K562 (cell line): Measurements from ENCODE around the gene TLE4. TPM values are rescaled to one million over a fixed set of nuclear protein-coding genes. Genes with fewer than 3 reads are reported as not detected.

Experiments used
- ATAC-seq: fragments of 200-7000 bp; cut with Tn5 transposase; 3 replicates; pipeline ENCODE4 v1.9.1; 2020; ENCODE audit warnings: moderate library complexity
- BruUV-seq: library from RNA; stranded (reverse); fragments of 400-500 nt; replicated peaks from 2 replicates; lab custom pipeline; 2021; lab: Mats Ljungman, UMichigan
- CTCF ChIA-PET: fragments of 300-600 bp; formaldehyde crosslinking; extraction: SDS; loops from one replicate; lab custom pipeline; 2021; ENCODE audit warnings: low intra/inter-chr PET ratio; lab: Yijun Ruan, JAX
- POLR2A ChIA-PET: fragments of 300-600, 350-650 bp; sonication (Branson Sonifier 250); formaldehyde crosslinking; extraction: SDS; loops from one replicate; lab custom pipeline; 2021; ENCODE audit warnings: antibody characterized with exemption, inconsistent platforms; lab: Yijun Ruan, JAX
- DNase-seq, 4 experiments: peaks; one replicate each; pipeline versions ENCODE4 v3.0.0 to v3.0.0-alpha.2; 2011 to 2018; ENCODE audit warnings: low spot score in 3 of 4, mixed read lengths in 3 of 4; ENCODE audit errors: extremely low read depth in 1 of 4
- FAIRE-seq: peaks from 2 replicates; lab custom pipeline; 2011; peaks lifted over from hg19 to GRCh38; lab: Jason Lieb, UNC
- H2AFZ ChIP-seq: 2 replicates; pipeline ENCODE4 v1.6.0; 2011; ENCODE audit warnings: low read depth, low read length, control low read depth, inconsistent platforms
- H3K27ac ChIP-seq: fragments of 200-600 bp; 3 replicates; pipeline ENCODE4 v1.8.0; 2011; ENCODE audit warnings: low read depth, mild to moderate bottlenecking, control low read depth, inconsistent platforms, low read length, moderate library complexity, mixed read lengths; ENCODE audit errors: extremely low read depth
- H3K27me3 ChIP-seq, 2 experiments: fragments of 300-600 bp in 1 of 2; 2 replicates in 1 of 2; 3 replicates in 1 of 2; pipeline versions ENCODE4 v1.6.0 to v1.8.0; 2011; ENCODE audit warnings: inconsistent platforms in 2 of 2, low read length in 2 of 2, mild to moderate bottlenecking in 1 of 2, mixed read lengths in 1 of 2, moderate library complexity in 1 of 2; ENCODE audit not compliant: control insufficient read depth in 2 of 2, insufficient read depth in 2 of 2
- H3K36me3 ChIP-seq: fragments of 300-600 bp; 3 replicates; pipeline ENCODE4 v1.8.0; 2011; ENCODE audit warnings: mild to moderate bottlenecking, low read length, inconsistent platforms; ENCODE audit not compliant: control insufficient read depth, insufficient read depth
- H3K4me1 ChIP-seq, 2 experiments: fragments of 200-600 bp in 1 of 2; replicated peaks in 1 of 2; 2 replicates in 1 of 2; 3 replicates in 1 of 2; pipeline versions ENCODE4 v1.5.1 to v1.8.0; 2011; ENCODE audit warnings: inconsistent platforms in 2 of 2, low read length in 2 of 2, mild to moderate bottlenecking in 1 of 2, mixed read lengths in 1 of 2, moderate library complexity in 1 of 2; ENCODE audit not compliant: control insufficient read depth in 2 of 2, insufficient read depth in 2 of 2
- H3K4me2 ChIP-seq: 2 replicates; pipeline ENCODE4 v1.6.1; 2011; ENCODE audit warnings: low read length, control low read depth, inconsistent platforms, mixed read lengths; ENCODE audit not compliant: insufficient read depth
- H3K4me3 ChIP-seq: fragments of 200-600 bp; sonication (generic), shearing (Covaris generic); 2 replicates; pipeline ENCODE4 v1.5.1; 2016; ENCODE audit warnings: control low read depth, inconsistent platforms
- H3K79me2 ChIP-seq: fragments of 200-600 bp; 3 replicates; pipeline ENCODE4 v1.8.0; 2011; ENCODE audit warnings: low read length, inconsistent platforms; ENCODE audit not compliant: control insufficient read depth, insufficient read depth
- H3K9ac ChIP-seq, 2 experiments: 2 replicates each; pipeline versions ENCODE4 v1.6.0 to v1.6.1; 2011; ENCODE audit warnings: low read depth in 2 of 2, low read length in 2 of 2, control low read depth in 1 of 2, inconsistent platforms in 1 of 2, mild to moderate bottlenecking in 1 of 2, mixed read lengths in 1 of 2; ENCODE audit not compliant: insufficient read depth in 1 of 2
- H3K9me1 ChIP-seq: one replicate; pipeline ENCODE4 v1.6.0; 2011; ENCODE audit warnings: inconsistent platforms, mild to moderate bottlenecking, low read length, moderate library complexity; ENCODE audit not compliant: control insufficient read depth, insufficient read depth
- H3K9me3 ChIP-seq: replicated peaks from 2 replicates; pipeline ENCODE4 v1.5.1; 2011; ENCODE audit warnings: low read depth, low read length, inconsistent platforms; ENCODE audit not compliant: control insufficient read depth, insufficient read depth
- H4K20me1 ChIP-seq: replicated peaks from 2 replicates; pipeline ENCODE4 v1.6.1; 2011; ENCODE audit warnings: low read length, inconsistent platforms, mixed read lengths; ENCODE audit not compliant: control insufficient read depth, insufficient read depth
- E2F8 ChIP-seq: fragments of 450-650 bp; IDR thresholded peaks from 2 replicates; pipeline ENCODE4 v1.7.1; 2018; ENCODE audit warnings: mild to moderate bottlenecking, low read depth; ENCODE audit not compliant: partially characterized antibody
- EP300 ChIP-seq: IDR thresholded peaks from 2 replicates; pipeline ENCODE4 v1.6.1; 2012; ENCODE audit warnings: low read length, improper control_type of control experiment
- ETV6 ChIP-seq, 3 experiments: fragments of 150-350 bp in 1 of 3; sonication (generic) in 1 of 3; formaldehyde crosslinking in 1 of 3; IDR thresholded peaks; 2 replicates each; pipeline versions ENCODE4 v1.6.1 to v1.8.0; 2014 to 2022; ENCODE audit warnings: borderline replicate concordance in 2 of 3, low read depth in 2 of 3, antibody characterized with exemption in 1 of 3, low read length in 1 of 3, mild to moderate bottlenecking in 1 of 3, missing genetic modification reagents in 1 of 3
- HSF4 ChIP-seq: fragments of 250-450 bp; sonication (Bioruptor Pico); IDR thresholded peaks from 2 replicates; pipeline ENCODE4 v2.1.2; 2022; ENCODE audit warnings: mild to moderate bottlenecking, moderate library complexity, borderline replicate concordance
- NFE2L1 ChIP-seq: fragments of 450-650 bp; IDR thresholded peaks from 2 replicates; pipeline ENCODE4 v1.6.1; 2016; ENCODE audit warnings: missing genetic modification characterization, low read depth, mild to moderate bottlenecking, missing compliant biosample characterization, moderate library complexity, borderline replicate concordance
- TCFL5 ChIP-seq: fragments of 250-450 bp; sonication (Bioruptor Pico); conservative IDR thresholded peaks from 2 replicates; pipeline ENCODE4 v1.6.1; 2021; ENCODE audit warnings: mild to moderate bottlenecking, moderate library complexity, matching md5 sums
- TEAD2 ChIP-seq: fragments of 450-650 bp; IDR thresholded peaks from 2 replicates; pipeline ENCODE4 v1.6.1; 2016; ENCODE audit warnings: missing genetic modification characterization, control low read depth, missing compliant biosample characterization
- XRCC5 ChIP-seq: fragments of 200-400 bp; formaldehyde crosslinking; IDR thresholded peaks from 2 replicates; pipeline ENCODE4 v1.6.1; 2017; ENCODE audit warnings: low read depth, mild to moderate bottlenecking, low read length
- ZBTB1 ChIP-seq: sonication (generic); formaldehyde crosslinking; IDR thresholded peaks from 2 replicates; pipeline ENCODE4 v1.8.1; 2023; ENCODE audit warnings: missing genetic modification reagents, low read depth, mild to moderate bottlenecking, borderline replicate concordance
- ZBTB2 ChIP-seq: fragments of 450-650 bp; IDR thresholded peaks from 2 replicates; pipeline ENCODE4 v1.6.1; 2016; ENCODE audit warnings: antibody characterized with exemption
- ZNF644 ChIP-seq: fragments of 200-800 bp; sonication (Bioruptor generic); IDR thresholded peaks from 2 replicates; pipeline ENCODE4 v1.6.1; 2016; ENCODE audit warnings: low read depth, missing genetic modification characterization, missing compliant biosample characterization
- in situ Hi-C: fragments of 300-500 bp; cut with MboI; formaldehyde crosslinking; loops from 4 replicates; pipeline ENCODE4 v1.15.0; 2018; ENCODE audit warnings: inconsistent platforms, mixed read lengths
- intact Hi-C: fragments of 100-400 bp; cut with micrococcal nuclease; formaldehyde crosslinking; loops from 2 replicates; pipeline ENCODE4 v1.14.2; 2022
- polyA plus RNA-seq, 8 experiments: library from polyadenylated mRNA; depleted of rRNA in 4 of 8; stranded (reverse) in 5 of 8; unstranded in 3 of 8; fragments of >200 nt; fragmentation: Nextera tagmentation in 2 of 8; fragmentation: Illumina TruSeq in 1 of 8; extraction: Ambion mirVana in 2 of 8; extraction: Trizol in 1 of 8; gene quantifications; 2 replicates each; pipeline versions ENCODE4 v1.2.1 to v1.2.3, GENCODE V29; 2011 to 2014; ENCODE audit warnings: inconsistent platforms in 1 of 8, missing spikeins in 1 of 8
- total RNA-seq, 7 experiments: library from RNA; depleted of rRNA in 6 of 7; stranded (reverse); fragments of >200 nt in 6 of 7; fragmentation: Illumina TruSeq in 2 of 7; extraction: Trizol in 2 of 7; gene quantifications; 2 replicates each; pipeline versions ENCODE4 v1.2.1 to v1.2.3, GENCODE V29; 2011 to 2021; ENCODE audit warnings: low replicate concordance in 1 of 7

TLE4 gene
- total and polyA plus RNA-seq, 9 of the 15 experiments (the other 6 are each of a cell fraction or from before 2014, with no cell fraction given), result 1.1 to 8.8 (median 5.7) TPM

- TF ChIP-seq ZBTB2, result no peak
- no peak for TF ChIP-seq XRCC5
- no peak for TF ChIP-seq E2F8
Observed at GRCh38 chr9:79617395-79617794, 45.6 kb downstream of the TLE4 start (continued).

- in situ Hi-C loops, result no loop called here
- Histone ChIP-seq H3K9me3 (no peaks in the 10 kb centered on the region), H4K20me1 (no peaks in the 10 kb centered on the region), H3K9ac (no peak overlapping the region), H3K9me1 (no peaks in the 10 kb centered on the region), H3K79me2 (no peaks in the 10 kb centered on the region), H3K36me3 (no peaks in the 10 kb centered on the region), H3K27ac (no peak overlapping the region), H3K27me3 (no peaks in the 10 kb centered on the region), H2AFZ (no peak overlapping the region), H3K4me3 (no peak overlapping the region), H3K4me2 (no peak overlapping the region), H3K4me1 (peaks cover 0 to 2% of the 10 kb centered on the region in 2 experiments; a peak in 2 of 5 replicates)
- no TSS peak for BruUV-seq
- ATAC-seq (no peak), DNase-seq (no peak), FAIRE-seq (no peak)
- ChIA-PET CTCF (no interaction called here), POLR2A (no interaction called here)
- intact Hi-C loops, result loop anchor here (5.0 kb wide), 1 partner anchor 48 kb away; the partner anchor contains the start of gene TLE4
- TF ChIP-seq TCFL5 (CRISPR knock-in tag) (no peak), EP300 (no peak), ZBTB1 (CRISPR knock-in tag) (no peak), TEAD2 (tag) (no peak), ETV6 (IDR thresholded peaks at IDR 0.05; ENCODE audit: borderline replicate concordance in 1 of 2, low read depth in 2 of 2, low read length in 1 of 2) (no peak), ETV6 (CRISPR knock-in tag; IDR thresholded peaks at IDR 0.05; ENCODE audit: borderline replicate concordance) (no peak), HSF4 (no peak), NFE2L1 (no peak), ZNF644 (tag) (no peak)
Observed at GRCh38 chr9:79619930-79620329, 48.2 kb downstream of the TLE4 start.
